ENCODE measurements around the gene ERI2. TPM values are rescaled to one million over a fixed set of nuclear protein-coding genes. Genes with fewer than 3 reads are reported as not detected.

ERI2 gene
- total and polyA plus RNA-seq, 2 of the 13 experiments (the other 11 are each of a cell fraction or from before 2014, with no cell fraction given) = 17.4 to 41.3 TPM

GRCh38 chr16:20803561-20804214, 2.6 kb downstream of the ERI2 start (continued):
- peak; percentile 93 for TF ChIP-seq HNF4A (CRISPR knock-in tag; IDR thresholded peaks at IDR 0.05)
- TF ChIP-seq DNMT1 (CRISPR knock-in tag; IDR thresholded peaks at IDR 0.05) = no peak
- TF ChIP-seq ZNF567 (CRISPR knock-in tag; IDR thresholded peaks at IDR 0.05; ENCODE audit: borderline replicate concordance) = no peak
- TF ChIP-seq EHMT2 (IDR thresholded peaks at IDR 0.05; ENCODE audit: borderline replicate concordance, low read depth, low read length) = peak; percentile 60; the same call in 1 of the 2 replicates
- TF ChIP-seq KLF9 (CRISPR knock-in tag; IDR thresholded peaks at IDR 0.05; ENCODE audit: low read depth) = peak; percentile 41; the same call in 1 of the 2 replicates
- TF ChIP-seq DRAP1 (CRISPR knock-in tag; IDR thresholded peaks at IDR 0.05) = peak; percentile 69
- TF ChIP-seq ZNF772 (CRISPR knock-in tag; IDR thresholded peaks at IDR 0.05) = peak; percentile 88
- peak; percentile 93 for TF ChIP-seq SMYD3 (CRISPR knock-in tag; IDR thresholded peaks at IDR 0.05)
- TF ChIP-seq GTF2F1 (IDR thresholded peaks at IDR 0.05; ENCODE audit: low read length) = no peak
- no peak for TF ChIP-seq PLRG1 (conservative IDR thresholded peaks at IDR 0.05)
- TF ChIP-seq ZNF234 (CRISPR knock-in tag; conservative IDR thresholded peaks at IDR 0.05) = peak; percentile 6; the same call in 1 of the 2 replicates
- TF ChIP-seq NFIB (CRISPR knock-in tag; IDR thresholded peaks at IDR 0.05; ENCODE audit: borderline replicate concordance) = no peak
- no peak for TF ChIP-seq BHLHE40 (IDR thresholded peaks at IDR 0.05; ENCODE audit: low read length)
- TF ChIP-seq NBN (conservative IDR thresholded peaks at IDR 0.05) = no peak
- TF ChIP-seq PLSCR1 (CRISPR knock-in tag; IDR thresholded peaks at IDR 0.05; ENCODE audit: borderline replicate concordance) = no peak
- TF ChIP-seq ZNF460 (CRISPR knock-in tag; IDR thresholded peaks at IDR 0.05; ENCODE audit: borderline replicate concordance) = no peak
- peak; percentile 83; the same call in 1 of the 2 replicates for TF ChIP-seq ZNF333 (CRISPR knock-in tag; IDR thresholded peaks at IDR 0.05; ENCODE audit: borderline replicate concordance)
- TF ChIP-seq NR2C2 (CRISPR knock-in tag; IDR thresholded peaks at IDR 0.05; ENCODE audit: borderline replicate concordance) = peak; percentile 29; the same call in 1 of the 2 replicates
- no peak for TF ChIP-seq HIVEP1 (CRISPR knock-in tag; IDR thresholded peaks at IDR 0.05)
- no peak for TF ChIP-seq SRSF4 (IDR thresholded peaks at IDR 0.05; ENCODE audit: low read depth, low read length, poor library complexity, severe bottlenecking)
- no peak for TF ChIP-seq HNRNPH1 (optimal IDR thresholded peaks at IDR 0.05; ENCODE audit: low read depth, low read length)
- TF ChIP-seq ZNF607 (CRISPR knock-in tag; IDR thresholded peaks at IDR 0.05; ENCODE audit: borderline replicate concordance) = peak; percentile 35; the same call in 1 of the 2 replicates
- TF ChIP-seq ZBTB46 (CRISPR knock-in tag; IDR thresholded peaks at IDR 0.05; ENCODE audit: borderline replicate concordance) = no peak
- 0 out of 2 replicates have a peak, but pooled peaks have one; percentile 28 for TF ChIP-seq RBFOX2 (IDR thresholded peaks at IDR 0.05; ENCODE audit: low read depth, low read length)
- TF ChIP-seq KDM2A (CRISPR knock-in tag; IDR thresholded peaks at IDR 0.05; ENCODE audit: borderline replicate concordance, low read depth) = no peak
- no peak for TF ChIP-seq LBX2 (CRISPR knock-in tag; IDR thresholded peaks at IDR 0.05; ENCODE audit: borderline replicate concordance)
- TF ChIP-seq TSC22D2 (CRISPR knock-in tag; IDR thresholded peaks at IDR 0.05; ENCODE audit: borderline replicate concordance) = peak; percentile 47; the same call in 1 of the 2 replicates
- TF ChIP-seq ZNF776 (CRISPR knock-in tag; IDR thresholded peaks at IDR 0.05) = no peak
- peak; percentile 46; the same call in 1 of the 2 replicates for TF ChIP-seq ZSCAN25 (CRISPR knock-in tag; IDR thresholded peaks at IDR 0.05)

Measured in HepG2 (cell line).